Measurements from ENCODE around the gene CD48.
"Not testable (repeated sequence)": the region's sequence is repeated elsewhere in the genome, so short reads cannot be mapped to it uniquely, and the experiment has no call there.

CD48 gene

DNA sequence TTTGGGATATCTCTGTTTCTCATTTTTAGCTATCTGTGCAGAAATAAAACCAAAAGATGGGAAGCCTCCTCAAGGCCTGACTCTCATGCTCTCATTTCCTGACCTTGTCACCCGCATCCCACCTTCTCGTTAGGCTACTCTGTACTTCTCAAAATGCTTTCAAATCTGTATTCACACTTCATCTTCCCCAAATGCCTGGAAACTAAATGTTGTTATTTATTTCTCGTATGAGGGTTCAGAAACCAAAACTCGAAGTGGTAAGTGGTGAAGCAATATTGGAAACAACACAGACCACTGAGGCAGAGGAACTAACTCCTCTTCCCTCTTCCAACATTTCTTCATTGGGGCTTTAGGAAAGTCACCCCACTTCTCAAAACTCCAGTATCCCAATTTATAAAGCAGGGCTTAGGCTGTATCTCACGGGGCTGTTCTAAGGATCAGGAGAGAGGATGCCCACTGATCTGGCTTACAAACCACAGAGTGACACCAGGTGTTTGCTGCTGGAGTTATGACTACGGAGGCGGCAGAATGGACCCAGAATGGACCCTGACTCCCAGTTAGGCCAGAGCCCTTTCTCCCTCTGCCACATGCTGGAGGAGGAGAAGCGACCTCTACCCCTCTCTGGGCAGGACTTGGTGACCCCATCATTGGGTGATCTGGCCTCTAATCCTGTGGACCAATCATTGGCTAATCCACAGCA lies 31.0 kb upstream of the CD48 start:
- no peak for DNase-seq (ENCODE audit: low read depth in 1 of 2, low spot score in 1 of 2)

DNA sequence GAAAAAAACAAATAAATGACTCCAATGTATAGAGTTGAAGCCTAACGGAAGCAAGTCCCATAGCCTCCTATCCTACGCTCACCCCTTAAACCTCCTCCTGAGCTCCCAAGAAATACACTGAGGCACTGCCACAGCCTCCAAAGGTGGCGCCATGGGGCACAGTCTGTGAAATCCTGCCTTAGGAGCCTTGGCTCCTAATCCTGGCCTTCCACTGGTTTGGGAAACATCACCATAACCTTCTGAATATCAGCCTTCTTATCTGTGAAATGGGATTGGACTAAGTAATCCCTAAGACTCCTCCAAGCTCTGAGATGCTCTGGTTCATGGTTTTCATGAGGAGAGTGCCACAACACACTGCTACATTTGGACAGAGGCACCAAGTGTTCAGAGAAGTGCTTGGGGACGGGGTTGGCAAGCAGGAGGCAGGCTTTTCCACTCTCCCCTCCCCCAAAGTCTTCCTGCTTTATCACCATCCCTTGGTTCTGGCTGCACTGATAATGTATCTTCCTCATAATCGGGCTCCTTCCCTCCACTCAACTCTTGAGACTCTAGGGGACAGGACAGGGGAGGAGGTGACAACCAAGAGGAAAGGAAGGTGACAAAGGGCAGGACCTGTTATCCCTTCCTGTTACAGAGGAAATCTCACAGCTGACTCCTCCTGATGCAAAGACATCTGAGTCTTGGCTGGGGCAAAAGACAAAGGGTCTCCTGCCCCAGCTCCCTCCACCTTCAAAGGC lies 30.2 kb upstream of the CD48 start:
- DNase-seq (ENCODE audit: low read depth in 1 of 2, low spot score in 1 of 2), result no peak

DNA sequence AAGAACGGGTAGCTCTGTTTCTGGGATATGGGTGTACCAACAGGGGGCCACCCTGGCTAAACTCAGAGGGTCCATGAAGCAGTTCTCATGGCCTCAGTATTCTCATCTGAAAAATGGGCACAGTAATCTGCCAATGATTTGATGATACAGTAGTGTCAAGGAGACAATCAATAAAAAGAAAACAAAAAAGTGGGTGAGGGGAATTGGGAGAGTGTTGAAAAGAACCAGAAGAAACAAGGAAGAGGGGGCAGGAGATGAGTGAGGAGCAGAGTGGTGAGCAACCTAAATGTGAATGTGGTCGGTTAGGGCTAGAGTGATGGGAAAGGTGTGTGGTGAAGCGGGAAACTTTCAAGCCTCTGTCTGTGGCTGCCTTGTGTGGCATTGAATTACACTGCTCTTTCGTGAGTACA lies 29.5 kb upstream of the CD48 start:
- DNase-seq (ENCODE audit: low read depth in 1 of 2, low spot score in 1 of 2), result no peak

DNA sequence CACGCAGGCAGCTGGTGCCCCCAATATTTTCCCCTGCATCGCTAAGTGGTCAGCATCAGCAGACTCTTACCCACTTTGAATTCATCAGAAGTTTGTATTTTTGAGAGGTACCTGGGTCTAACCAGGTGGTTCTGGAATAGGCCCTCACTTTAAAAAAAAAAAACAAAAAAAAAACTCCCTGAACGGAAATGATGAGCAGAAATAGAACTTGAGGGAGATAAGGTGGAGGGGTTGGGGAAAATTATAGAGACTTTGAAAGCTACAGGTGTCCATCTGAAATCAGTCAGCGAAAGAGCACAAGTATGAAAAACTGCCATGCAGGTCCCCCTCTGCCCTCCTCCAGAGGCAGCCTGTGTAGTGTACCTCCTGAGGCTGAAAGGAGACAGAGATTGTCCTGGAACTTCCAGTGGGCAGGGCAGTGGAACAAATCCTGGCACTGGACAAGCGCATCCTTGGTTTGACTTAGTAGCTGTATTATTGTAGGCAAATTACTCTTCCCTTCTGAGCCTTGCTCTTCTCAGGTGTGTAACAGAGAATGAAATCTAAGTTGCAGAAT lies 28.6 kb upstream of the CD48 start:
- DNase-seq (ENCODE audit: low read depth in 1 of 2, low spot score in 1 of 2), result no peak

DNA sequence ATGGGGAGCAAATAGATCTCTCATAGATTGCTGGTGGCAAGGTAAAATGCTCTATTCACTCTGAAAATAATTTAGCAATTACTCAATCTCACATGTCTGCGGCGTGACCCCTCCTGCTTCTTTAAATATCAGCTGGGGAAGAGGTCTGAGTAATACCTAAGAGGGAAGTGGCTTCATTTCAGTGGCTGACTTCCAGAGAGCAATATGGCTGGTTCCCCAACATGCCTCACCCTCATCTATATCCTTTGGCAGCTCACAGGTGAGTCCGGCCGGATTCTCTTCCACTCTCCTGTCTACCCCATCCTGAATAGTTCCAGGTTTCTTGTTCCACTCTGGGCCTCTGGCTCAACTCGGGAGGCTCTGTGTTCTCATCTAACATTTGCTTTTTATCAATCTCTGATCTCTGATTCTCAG lies 27.5 kb upstream of the CD48 start, which contains the start of gene SLAMF7:
Gene SLAMF7 (plus strand): TSS at position 150 of the 414 bp plus-strand sequence. CDS start 55 bp downstream, at position 205.
- DNase-seq (ENCODE audit: low read depth in 1 of 2, low spot score in 1 of 2), result peak in 1 of 2 donors; percentile 38

DNA sequence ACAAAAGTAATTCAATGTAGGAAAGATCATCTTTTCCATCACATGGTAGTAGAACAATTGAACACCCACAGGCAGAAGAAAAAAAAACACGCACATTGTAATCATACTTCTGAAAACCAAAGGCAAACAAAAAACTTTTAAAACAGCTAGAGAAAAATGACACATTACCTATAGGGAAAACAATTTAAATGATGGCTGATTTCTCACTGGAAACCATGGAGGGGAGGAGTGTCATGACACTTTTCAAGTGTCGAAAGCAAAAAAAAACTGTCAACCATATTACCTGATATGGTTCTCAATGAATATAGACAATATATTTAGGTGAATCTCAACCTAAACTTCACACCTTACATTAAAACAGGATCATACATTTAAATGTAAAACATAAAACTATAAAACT lies 26.6 kb upstream of the CD48 start:
- no peak for DNase-seq (ENCODE audit: low read depth in 1 of 2, low spot score in 1 of 2)

DNA sequence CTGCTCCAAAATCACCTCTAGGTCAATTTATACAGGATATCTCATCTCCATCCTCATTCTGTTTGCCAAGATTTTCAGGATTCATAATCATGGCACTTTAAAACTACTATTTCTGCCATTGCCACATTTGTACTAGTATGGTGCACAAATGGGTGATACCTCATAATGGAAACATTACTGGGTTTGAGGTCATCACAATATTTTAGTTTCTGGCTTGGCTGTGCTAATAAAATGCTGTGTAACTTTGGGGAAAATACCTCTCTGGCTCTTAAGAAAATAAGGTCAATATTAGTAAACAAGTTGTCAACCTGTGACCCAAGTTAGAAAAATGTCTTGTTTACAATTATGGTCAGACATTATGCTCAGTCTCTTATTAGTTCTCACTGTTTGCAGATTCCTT lies 22.7 kb upstream of the CD48 start:
- DNase-seq (ENCODE audit: low read depth in 1 of 2, low spot score in 1 of 2), result no peak

DNA sequence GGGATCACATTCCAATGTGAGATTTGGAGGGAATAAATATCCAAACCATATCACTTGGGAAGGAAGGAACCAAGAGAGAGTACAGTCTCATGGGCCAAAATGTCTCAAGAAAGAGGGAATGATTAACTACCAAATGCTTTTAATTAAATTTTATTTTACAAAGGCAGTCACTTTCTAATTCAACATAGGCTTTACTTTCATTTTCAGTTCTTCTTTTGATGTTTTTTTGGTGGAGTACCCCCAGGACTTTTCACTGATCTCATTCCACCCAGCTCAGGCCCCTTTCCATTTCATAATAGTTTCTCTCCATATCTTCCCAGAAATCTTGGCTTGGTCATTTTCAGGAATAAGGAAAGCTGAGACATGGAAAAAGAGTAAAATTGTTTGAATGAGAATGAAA lies 22.3 kb upstream of the CD48 start:
- DNase-seq (ENCODE audit: low read depth in 1 of 2, low spot score in 1 of 2), result no peak

DNA sequence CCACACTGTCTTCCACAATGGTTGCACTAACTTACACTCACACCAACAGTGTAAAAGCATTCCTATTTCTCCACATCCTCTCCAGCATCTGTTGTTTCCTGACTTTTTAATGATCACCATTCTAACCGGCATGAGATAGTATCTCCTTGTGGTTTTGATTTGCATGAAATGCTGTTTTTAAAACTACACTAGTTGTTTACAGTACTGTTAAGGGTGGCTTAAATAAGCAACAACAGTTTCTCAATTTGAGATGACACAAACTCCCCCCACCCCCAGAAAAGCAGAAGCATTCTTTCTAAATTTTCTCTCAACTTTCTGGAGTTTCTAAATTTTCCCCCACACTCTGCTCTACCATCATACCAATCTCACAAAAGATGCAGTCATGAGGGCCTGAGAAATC lies 20.4 kb upstream of the CD48 start:
- no peak for DNase-seq (ENCODE audit: low read depth in 1 of 2, low spot score in 1 of 2)

DNA sequence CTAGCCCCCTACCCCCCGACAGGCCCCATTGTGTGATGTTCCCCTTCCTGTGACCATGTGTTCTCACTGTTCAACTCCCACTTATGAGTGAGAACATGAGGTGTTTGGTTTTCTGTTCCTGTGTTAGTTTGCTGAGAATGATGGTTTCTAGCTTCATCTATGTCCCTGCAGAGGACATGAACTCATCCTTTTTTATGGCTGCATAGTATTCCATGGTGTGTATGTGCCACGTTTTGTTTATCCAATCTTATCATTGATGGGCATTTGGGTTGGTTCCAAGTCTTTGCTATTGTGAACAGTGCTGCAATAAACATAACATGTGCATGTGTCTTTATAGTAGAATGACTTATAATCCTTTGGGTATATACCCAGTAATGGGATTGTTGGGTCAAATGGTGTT lies 19.9 kb upstream of the CD48 start:
- DNase-seq (ENCODE audit: low read depth in 1 of 2, low spot score in 1 of 2), result not testable (repeated sequence)

DNA sequence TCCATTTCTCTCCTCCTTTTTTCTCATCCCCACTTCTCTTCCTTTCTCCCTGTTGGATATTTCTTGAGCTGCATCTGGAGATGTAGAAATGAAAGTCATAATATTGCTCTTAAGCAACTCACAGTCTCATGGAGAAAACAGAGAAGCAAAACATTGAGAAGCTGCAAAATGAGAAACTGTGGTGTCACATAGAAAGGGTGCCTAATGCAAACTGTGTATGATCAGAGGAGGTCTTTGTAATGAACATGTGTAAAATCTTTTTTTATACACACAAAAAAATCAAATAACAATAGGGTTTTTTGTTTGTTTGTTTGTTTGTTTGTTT lies 15.7 kb upstream of the CD48 start:
- DNase-seq (ENCODE audit: low read depth in 1 of 2, low spot score in 1 of 2), result no peak

DNA sequence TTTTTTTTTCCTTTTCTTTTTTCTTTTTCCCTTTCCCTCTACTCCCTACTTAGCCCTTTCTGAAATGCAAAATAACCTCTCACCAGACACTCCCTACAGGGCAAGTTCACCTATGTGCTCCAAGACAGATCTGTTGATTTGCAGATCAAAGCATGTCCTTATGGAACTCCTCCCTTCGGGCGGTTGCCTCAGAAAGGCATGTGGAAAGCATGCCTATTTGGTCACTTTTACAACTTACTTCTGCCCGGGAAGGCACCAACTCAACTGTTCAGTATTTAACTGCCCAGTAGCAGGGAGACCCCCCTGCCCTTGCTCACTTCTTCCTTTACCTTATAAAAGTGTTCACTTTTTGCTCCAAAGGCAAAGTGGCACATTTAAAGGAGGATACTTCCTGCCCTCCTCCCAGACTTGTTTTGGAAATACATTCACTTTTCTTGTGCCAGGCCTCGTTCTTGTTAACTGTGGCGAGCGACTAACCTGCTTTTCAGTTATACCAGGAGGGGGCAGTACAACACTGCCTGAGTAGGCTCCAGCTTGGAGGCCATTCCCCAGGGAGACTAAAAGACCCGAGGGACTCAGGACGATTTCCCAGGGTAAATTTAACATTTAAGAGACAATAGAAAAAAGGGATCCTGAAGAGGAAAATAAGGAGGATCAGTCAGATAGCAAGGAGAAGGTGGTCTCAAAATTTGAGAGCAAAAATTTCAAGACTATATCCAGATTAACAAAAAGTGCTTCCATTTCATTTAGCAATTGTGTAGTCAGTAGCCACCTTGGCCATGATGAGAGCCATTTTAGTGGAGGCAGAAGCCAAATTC lies 15.1 kb upstream of the CD48 start:
- DNase-seq (ENCODE audit: low read depth in 1 of 2, low spot score in 1 of 2), result peak; percentile 28 to 68

DNA sequence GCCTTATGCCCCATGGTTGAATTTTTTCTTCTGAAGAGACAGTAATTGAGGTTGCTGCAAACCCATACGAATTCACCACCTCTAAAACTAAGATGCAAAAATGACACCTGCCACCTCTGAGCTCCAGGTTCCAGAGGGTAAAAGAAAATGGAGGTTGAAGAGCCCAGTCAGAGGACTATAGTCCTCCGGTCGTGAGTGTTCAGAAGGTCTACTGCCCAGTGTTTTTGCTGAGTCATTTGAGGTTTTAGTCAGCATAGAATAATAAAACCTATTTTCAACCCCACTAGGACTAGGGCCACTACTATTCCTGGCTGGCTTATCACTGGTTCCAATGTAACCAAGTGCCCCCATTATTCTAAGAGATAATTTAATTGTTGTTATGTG lies 14.5 kb upstream of the CD48 start:
- DNase-seq (ENCODE audit: low read depth in 1 of 2, low spot score in 1 of 2), result no peak

DNA sequence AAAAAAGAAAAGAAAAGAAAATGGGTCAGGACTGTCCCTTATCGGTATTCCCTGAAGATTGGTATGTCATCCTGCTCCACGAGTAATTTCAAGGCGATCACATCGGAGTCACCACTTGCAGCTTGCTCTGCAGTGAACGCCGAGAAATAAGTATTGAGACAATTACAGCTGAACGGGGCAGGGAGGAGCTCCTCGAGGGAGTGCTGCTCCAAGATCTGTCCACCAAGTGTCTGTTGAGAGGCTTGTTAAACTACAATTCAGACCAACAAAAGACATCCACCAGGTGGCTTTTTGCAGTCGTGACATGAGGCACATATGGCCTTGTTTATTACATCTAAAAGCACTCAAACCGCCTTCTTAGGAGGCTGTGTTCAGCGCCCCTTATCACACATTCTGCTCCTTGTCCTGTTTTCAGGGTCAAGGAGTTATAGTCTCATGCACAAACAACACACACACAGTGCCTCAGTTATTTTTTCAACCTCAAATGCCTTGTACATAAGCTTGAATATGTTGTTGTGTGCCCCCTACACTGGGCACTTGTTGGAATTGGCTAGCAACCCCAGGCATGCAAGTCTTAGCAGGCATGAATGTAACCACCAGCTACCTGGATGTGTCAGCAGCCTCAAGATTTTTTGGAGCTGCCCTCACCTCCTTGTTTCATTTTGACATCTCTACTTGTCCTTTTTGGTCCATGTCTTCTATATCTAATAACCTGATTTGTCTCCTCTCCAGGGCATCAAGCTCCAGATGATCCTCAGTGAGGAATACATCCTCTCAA lies 13.0 kb upstream of the CD48 start:
- no peak for DNase-seq (ENCODE audit: low read depth in 1 of 2, low spot score in 1 of 2)

DNA sequence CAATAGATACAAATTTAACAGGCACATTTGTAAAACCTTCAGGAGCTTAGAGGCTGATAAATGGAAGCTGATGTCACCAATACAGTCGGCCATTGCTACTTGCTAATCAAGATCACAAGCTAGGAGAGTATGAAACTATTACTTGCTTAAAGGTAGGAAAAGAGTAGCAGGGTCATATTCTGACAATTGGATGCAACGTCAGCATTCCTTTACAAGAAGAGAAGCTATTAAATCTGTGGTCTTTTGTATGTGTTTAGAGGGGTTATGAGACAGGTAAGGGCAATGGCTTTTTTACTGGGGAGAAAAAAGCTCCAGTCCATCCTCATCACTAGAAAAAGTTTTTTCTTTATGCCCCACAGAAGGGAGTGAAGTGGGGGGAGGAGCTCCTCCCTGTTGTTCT lies 11.7 kb upstream of the CD48 start:
- DNase-seq (ENCODE audit: low read depth in 1 of 2, low spot score in 1 of 2), result no peak

DNA sequence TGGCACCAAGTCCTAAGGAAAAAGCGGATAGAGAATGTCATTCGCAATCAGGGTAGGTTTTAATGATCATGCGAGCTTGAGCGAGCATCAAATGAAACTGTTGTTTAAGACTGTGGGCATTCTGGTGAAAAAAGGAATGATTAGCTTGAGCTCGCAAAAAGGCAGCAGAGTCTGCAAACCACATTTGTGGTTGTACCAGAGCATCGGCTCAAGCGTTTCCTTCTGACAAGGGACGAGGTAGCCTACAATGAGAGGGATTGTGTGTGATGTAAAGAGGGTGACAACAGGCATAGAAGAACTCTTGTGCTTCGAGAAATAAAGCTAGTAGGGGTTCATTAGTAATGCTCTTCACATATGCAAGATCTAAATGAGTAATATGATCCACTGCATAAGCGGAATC lies 11.1 kb upstream of the CD48 start:
- no peak for DNase-seq (ENCODE audit: low read depth in 1 of 2, low spot score in 1 of 2)

DNA sequence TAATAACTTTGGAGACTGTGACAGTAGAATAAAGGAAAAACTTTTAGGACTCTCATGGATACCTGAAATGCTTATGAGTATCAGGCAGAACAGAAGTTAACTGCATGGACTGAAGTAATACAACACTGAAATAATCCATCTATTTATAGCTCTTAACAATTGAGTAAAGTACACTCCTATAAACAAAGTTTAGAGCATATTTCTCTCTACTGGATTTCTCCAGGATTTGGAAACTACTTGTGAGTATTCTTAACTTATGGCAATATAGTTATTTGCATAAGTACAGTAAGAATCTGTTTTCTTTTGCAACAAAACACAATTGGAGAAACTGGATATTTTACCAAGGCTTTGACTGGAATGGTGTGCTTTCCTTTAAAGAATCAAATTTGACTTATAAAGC lies 9.9 kb upstream of the CD48 start:
- DNase-seq (ENCODE audit: low read depth in 1 of 2, low spot score in 1 of 2), result no peak

DNA sequence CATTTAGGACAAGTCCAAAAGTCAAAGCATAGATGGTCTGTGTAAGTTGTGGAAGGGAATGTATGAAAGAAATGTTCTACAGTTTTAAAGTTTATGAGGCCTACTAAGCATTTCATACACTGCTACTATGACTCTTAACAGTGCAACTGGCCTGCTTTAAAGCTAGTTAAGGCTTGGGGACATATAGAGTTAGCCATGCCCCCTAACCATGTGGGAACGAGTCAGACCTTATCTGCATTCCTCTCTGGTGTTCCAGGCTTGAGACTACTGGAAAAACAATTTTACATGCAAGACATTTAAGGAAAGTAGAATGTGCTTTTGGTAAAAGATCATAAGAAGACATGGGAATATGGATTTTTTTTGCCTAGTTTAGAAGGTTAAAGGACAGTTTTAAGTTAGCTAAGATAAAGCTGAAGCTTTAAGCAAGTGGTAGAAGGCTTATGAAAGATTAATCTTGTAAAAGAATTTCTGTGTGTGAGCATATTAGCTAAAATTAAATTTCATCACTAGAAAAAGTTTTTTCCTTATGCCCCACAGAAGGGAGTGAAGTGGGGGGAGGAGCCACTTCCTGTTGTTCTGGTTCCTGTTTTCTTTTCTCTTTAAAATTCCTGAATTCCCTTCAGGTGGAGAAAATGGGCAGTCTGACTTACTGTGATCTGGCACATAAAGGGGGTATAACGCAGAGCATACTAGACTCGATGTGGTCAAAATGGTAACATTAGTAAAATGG lies 8.9 kb upstream of the CD48 start:
- no peak for DNase-seq (ENCODE audit: low read depth in 1 of 2, low spot score in 1 of 2)

DNA sequence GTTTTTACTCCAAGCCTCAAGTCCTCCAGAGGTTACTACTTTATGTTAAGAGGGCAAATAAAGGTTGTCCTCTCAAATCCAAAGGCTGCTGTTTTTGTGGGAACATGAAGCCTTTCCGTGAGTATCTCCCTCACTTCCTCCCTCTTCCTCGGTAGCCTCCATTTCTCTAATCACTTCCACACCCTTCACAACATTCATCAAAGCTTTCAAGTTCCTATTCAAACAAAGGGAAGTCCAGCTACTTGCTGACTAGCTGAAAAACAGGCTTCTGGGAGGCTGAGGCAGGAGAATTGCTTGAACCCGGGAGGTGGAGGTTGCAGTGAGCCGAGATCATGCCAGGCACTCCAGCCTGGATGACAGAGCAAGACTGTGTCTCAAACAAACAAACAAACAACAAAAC lies 6.6 kb upstream of the CD48 start:
- DNase-seq (ENCODE audit: low read depth in 1 of 2, low spot score in 1 of 2), result no peak

DNA sequence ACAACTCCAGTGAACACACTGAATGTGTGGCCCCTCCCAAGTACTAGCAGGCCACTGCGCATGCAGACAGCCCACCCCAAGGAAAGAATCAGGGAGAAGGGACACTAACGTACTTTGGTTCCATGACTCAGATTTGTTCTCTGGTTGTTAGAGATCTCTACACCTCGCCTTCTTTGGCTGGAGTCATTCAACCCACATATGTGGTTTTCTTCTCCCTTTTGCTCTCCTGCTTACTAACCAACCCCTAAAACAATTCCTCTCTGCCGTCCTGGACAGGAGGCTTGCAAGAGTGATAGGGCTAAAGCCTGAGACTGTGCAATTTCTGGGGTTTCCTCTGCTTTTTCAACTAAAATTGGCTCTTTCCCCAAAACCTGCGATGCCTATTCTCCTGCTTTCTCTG lies 5.7 kb upstream of the CD48 start:
- DNase-seq (ENCODE audit: low read depth in 1 of 2, low spot score in 1 of 2), result no peak

Measured in activated CD4-positive, alpha-beta T cell treated with anti-CD3 and anti-CD28 coated beads, Interleukin-2, amount 50 U/mL, for 24 hours (primary cell).